ENCODE results near the gene LEP. TPM values are rescaled to one million over a fixed set of nuclear protein-coding genes. Genes with fewer than 3 reads are reported as not detected.

Gene LEP
- total and polyA plus RNA-seq, 9 of the 15 experiments (the other 6 are each of a cell fraction or from before 2014, with no cell fraction given) = not detected

- ChIA-PET CTCF (ENCODE audit: low intra/inter-chr PET ratio) (no interaction called here), POLR2A (interaction anchor here (0.6 to 0.8 kb wide), 2 partner anchors 77 to 1010 kb away, joined by 3 read pairs; no protein-coding TSS in a partner anchor)
- FAIRE-seq = no peak
- Histone ChIP-seq H3K9me1 (ENCODE audit: control insufficient read depth, insufficient read depth, low read length) (no peaks in the 10 kb centered on the region), H3K4me3 (no peak overlapping the region), H3K36me3 (ENCODE audit: control insufficient read depth, insufficient read depth, low read length) (peaks cover 61% of the 10 kb centered on the region), H3K27me3 (ENCODE audit: control insufficient read depth in 2 of 2, insufficient read depth in 2 of 2, low read length in 2 of 2) (no peaks in the 10 kb centered on the region), H2AFZ (ENCODE audit: low read depth, low read length) (no peak overlapping the region), H3K79me2 (ENCODE audit: control insufficient read depth, insufficient read depth, low read length) (no peaks in the 10 kb centered on the region), H4K20me1 (replicated peaks; ENCODE audit: control insufficient read depth, insufficient read depth, low read length) (no peaks in the 10 kb centered on the region), H3K4me2 (ENCODE audit: insufficient read depth, low read length) (no peak overlapping the region), H3K9me3 (replicated peaks; ENCODE audit: control insufficient read depth, insufficient read depth, low read depth, low read length) (no peaks in the 10 kb centered on the region), H3K9ac (ENCODE audit: insufficient read depth in 1 of 2, low read depth in 2 of 2, low read length in 2 of 2) (no peak overlapping the region), H3K4me1 (replicated peaks in 1 of 2; ENCODE audit: control insufficient read depth in 2 of 2, insufficient read depth in 2 of 2, low read length in 2 of 2) (peaks cover 2 to 4% of the 10 kb centered on the region in 2 experiments; a peak in 2 of 5 replicates), H3K27ac (ENCODE audit: extremely low read depth, low read depth, low read length) (no peak overlapping the region)
- intact Hi-C loops (cut with micrococcal nuclease) (no loop called here), in situ Hi-C loops (cut with MboI) (no loop called here)
- DNase-seq (ENCODE audit: extremely low read depth in 1 of 4, low spot score in 3 of 4) = peak in 1 of 4 experiments; percentile 32
- no TSS peak for BruUV-seq (replicated peaks)
- 74% methylated on average over 5 of the region's 5 CpGs for WGBS (ENCODE audit: insufficient coverage, low coverage, missing lambda C conversion rate)
- TF ChIP-seq HNRNPUL1 (IDR thresholded peaks at IDR 0.05; ENCODE audit: low read length) (no peak), NFE2L1 (tag; IDR thresholded peaks at IDR 0.05; ENCODE audit: borderline replicate concordance, low read depth) (no peak), RBM15 (IDR thresholded peaks at IDR 0.05; ENCODE audit: insufficient read depth, low read length) (no peak), XRCC4 (IDR thresholded peaks at IDR 0.05; ENCODE audit: extremely low read depth, insufficient read depth, insufficient read length) (no peak), SAFB2 (IDR thresholded peaks at IDR 0.05; ENCODE audit: borderline replicate concordance, low read depth, low read length, severe bottlenecking) (no peak)
- ATAC-seq = no peak
Measured at GRCh38 chr7:128303643-128304042, 62.6 kb downstream of the LEP start.

GRCh38 chr7:128304212-128304611, 63.1 kb downstream of the LEP start:
- FAIRE-seq (no peak), ATAC-seq (no peak), DNase-seq (ENCODE audit: extremely low read depth in 1 of 4, low spot score in 3 of 4) (no peak)
- WGBS (ENCODE audit: insufficient coverage, low coverage, missing lambda C conversion rate) = 100% methylated on average over 1 of the region's 1 CpG
- Histone ChIP-seq H3K36me3 (ENCODE audit: control insufficient read depth, insufficient read depth, low read length) (peaks cover 66% of the 10 kb centered on the region), H3K9me1 (ENCODE audit: control insufficient read depth, insufficient read depth, low read length) (no peaks in the 10 kb centered on the region), H3K4me1 (replicated peaks in 1 of 2; ENCODE audit: control insufficient read depth in 2 of 2, insufficient read depth in 2 of 2, low read length in 2 of 2) (peaks cover under 1 to 1% of the 10 kb centered on the region in 2 experiments; a peak in 1 of 5 replicates), H3K9ac (ENCODE audit: insufficient read depth in 1 of 2, low read depth in 2 of 2, low read length in 2 of 2) (no peak overlapping the region), H4K20me1 (replicated peaks; ENCODE audit: control insufficient read depth, insufficient read depth, low read length) (no peaks in the 10 kb centered on the region), H3K4me2 (ENCODE audit: insufficient read depth, low read length) (no peak overlapping the region), H3K27me3 (ENCODE audit: control insufficient read depth in 2 of 2, insufficient read depth in 2 of 2, low read length in 2 of 2) (no peaks in the 10 kb centered on the region), H3K27ac (ENCODE audit: extremely low read depth, low read depth, low read length) (no peak overlapping the region), H3K4me3 (no peak overlapping the region), H2AFZ (ENCODE audit: low read depth, low read length) (no peak overlapping the region), H3K79me2 (ENCODE audit: control insufficient read depth, insufficient read depth, low read length) (no peaks in the 10 kb centered on the region), H3K9me3 (replicated peaks; ENCODE audit: control insufficient read depth, insufficient read depth, low read depth, low read length) (no peaks in the 10 kb centered on the region)
- peak; percentile 77 for TF ChIP-seq ZNF316 (IDR thresholded peaks at IDR 0.05)
- TF ChIP-seq PHTF2 (CRISPR knock-in tag; IDR thresholded peaks at IDR 0.05) = no peak
- TF ChIP-seq RNF219 (CRISPR knock-in tag; IDR thresholded peaks at IDR 0.05) = no peak
- no peak for TF ChIP-seq NRF1 (conservative IDR thresholded peaks at IDR 0.05 in 1 of 2, IDR thresholded peaks at IDR 0.05 in 1 of 2)
- 0 out of 2 replicates have a peak, but pooled peaks have one; percentile 18 for TF ChIP-seq MAFG (tag; conservative IDR thresholded peaks at IDR 0.05)
- no peak for TF ChIP-seq CCNT2 (IDR thresholded peaks at IDR 0.05; ENCODE audit: borderline replicate concordance, extremely low read depth, insufficient read length, low read depth, low read length)
- intact Hi-C loops (cut with micrococcal nuclease) = no loop called here
- POLR2A ChIA-PET = interaction anchor here (0.6 to 1.0 kb wide), 2 partner anchors 40 to 77 kb away, joined by 3 read pairs; partner anchors contain the start of gene RBM28
- in situ Hi-C loops (cut with MboI) = no loop called here
- CTCF ChIA-PET (ENCODE audit: low intra/inter-chr PET ratio) = no interaction called here
- BruUV-seq (replicated peaks) = no TSS peak
